HL-60 (cell line): ENCODE data around the gene KIDINS220.
"Not testable (repeated sequence)": the region's sequence is repeated elsewhere in the genome, so short reads cannot be mapped to it uniquely, and the experiment has no call there.

Experiments used
- DNase-seq, 2 experiments: peaks; one replicate each; pipeline ENCODE4 v3.0.0-alpha.2; 2010 to 2020; ENCODE audit warnings: low read depth in 1 of 2, low spot score in 1 of 2
- H3K27ac ChIP-seq: fragments of 250-450 bp; sonication (Bioruptor Pico); replicated peaks from 2 replicates; pipeline ENCODE4 v1.5.1; 2020; ENCODE audit warnings: mild to moderate bottlenecking, moderate library complexity
- H3K27me3 ChIP-seq: fragments of 250-450 bp; sonication (Bioruptor Pico); 2 replicates; pipeline ENCODE4 v1.5.1; 2021; ENCODE audit warnings: mild to moderate bottlenecking, moderate library complexity; ENCODE audit not compliant: insufficient read depth, poor library complexity, severe bottlenecking
- H3K4me3 ChIP-seq: replicated peaks from 2 replicates; pipeline ENCODE4 v1.5.1; 2011; ENCODE audit warnings: mild to moderate bottlenecking, control low read depth, low read length; ENCODE audit not compliant: insufficient read depth
- CTCF ChIP-seq: IDR thresholded peaks from one replicate; pipeline ENCODE4 v1.5.1; 2011; ENCODE audit warnings: low read length, control low read depth, inconsistent platforms; ENCODE audit not compliant: insufficient read depth
- GABPA ChIP-seq: IDR thresholded peaks from 2 replicates; pipeline ENCODE4 v1.6.1; 2012; ENCODE audit warnings: low read depth
- POLR2AphosphoS5 ChIP-seq: IDR thresholded peaks from 2 replicates; pipeline ENCODE4 v1.6.1; 2012; ENCODE audit warnings: low read depth
- REST ChIP-seq: IDR thresholded peaks from 2 replicates; pipeline ENCODE4 v1.6.1; 2012; ENCODE audit warnings: low read depth; ENCODE audit not compliant: insufficient replicate concordance
- SPI1 ChIP-seq: IDR thresholded peaks from 2 replicates; pipeline ENCODE4 v1.6.1; 2012; ENCODE audit warnings: low read depth, mild to moderate bottlenecking, borderline replicate concordance

KIDINS220 gene

GRCh38 chr2:8737571-8738175 lies 99.7 kb downstream of the KIDINS220 start:
- no peak for TF ChIP-seq GABPA
- no peak for TF ChIP-seq POLR2AphosphoS5
- TF ChIP-seq REST = no peak
- no peak for TF ChIP-seq CTCF
- no peak for TF ChIP-seq SPI1
- no peak overlapping the region for H3K4me3 ChIP-seq
- DNase-seq = no peak
- H3K27me3 ChIP-seq = no peaks in the 10 kb centered on the region
- no peak overlapping the region for H3K27ac ChIP-seq

- no peaks in the 10 kb centered on the region for H3K27me3 ChIP-seq
- TF ChIP-seq SPI1 (no peak), GABPA (no peak)
- H3K27ac ChIP-seq = no peak overlapping the region
- DNase-seq = no peak
- H3K4me3 ChIP-seq = no peak overlapping the region
Observed at GRCh38 chr2:8732601-8733000, 104.8 kb downstream of the KIDINS220 start.

GRCh38 chr2:8729939-8730338 lies 107.5 kb downstream of the KIDINS220 start:
- no peak for DNase-seq
- H3K27ac ChIP-seq = no peak overlapping the region
- no peaks in the 10 kb centered on the region for H3K27me3 ChIP-seq
- no peak for TF ChIP-seq POLR2AphosphoS5
- no peak for TF ChIP-seq REST
- TF ChIP-seq SPI1 = no peak
- no peak for TF ChIP-seq GABPA
- no peak overlapping the region for H3K4me3 ChIP-seq

GRCh38 chr2:8729101-8729500 lies 108.3 kb downstream of the KIDINS220 start:
- not testable (repeated sequence) for H3K27ac ChIP-seq, DNase-seq, H3K4me3 ChIP-seq, H3K27me3 ChIP-seq

GRCh38 chr2:8728305-8729015 lies 109.0 kb downstream of the KIDINS220 start:
- TF ChIP-seq SPI1 (no peak), CTCF (no peak), GABPA (no peak), REST (no peak), POLR2AphosphoS5 (no peak)
- DNase-seq = no peak
- Histone ChIP-seq H3K27me3 (no peaks in the 10 kb centered on the region), H3K27ac (no peak overlapping the region), H3K4me3 (no peak overlapping the region)
